GM13976 (cell line): ENCODE data around the gene DPP7.

Experiments used
- DNase-seq: peaks from one replicate; pipeline ENCODE4 v3.0.0; 2012; ENCODE audit warnings: low spot score
- CTCF ChIP-seq: IDR thresholded peaks from 2 replicates; pipeline ENCODE4 v1.5.1; 2012; ENCODE audit warnings: borderline replicate concordance, mild to moderate bottlenecking; ENCODE audit not compliant: insufficient read depth; ENCODE audit errors: extremely low read depth, missing control alignments, control extremely low read depth
- in situ Hi-C: fragments of 300-500 bp; cut with MboI; formaldehyde crosslinking; loops from one replicate; pipeline ENCODE4 v1.12.0; 2022; ENCODE audit warnings: low sequenced_read_pairs, mixed read lengths, inconsistent platforms; ENCODE audit not compliant: unreplicated experiment

Gene DPP7

GRCh38 chr9:137089232-137089947 is 25.1 kb downstream of the DPP7 start:
- no peak for DNase-seq
- TF ChIP-seq CTCF: no peak
- in situ Hi-C loops: no loop called here

GRCh38 chr9:137088121-137088520 is 26.4 kb downstream of the DPP7 start:
- in situ Hi-C loops: no loop called here
- TF ChIP-seq CTCF: no peak
- DNase-seq: no peak

- DNase-seq: no peak
- TF ChIP-seq CTCF: no peak
- in situ Hi-C loops: no loop called here
Measured at GRCh38 chr9:137087409-137087925, 27.1 kb downstream of the DPP7 start.

GRCh38 chr9:137086531-137087408 is 27.8 kb downstream of the DPP7 start, which contains the start of gene MAN1B1:
Gene MAN1B1, plus strand, starts transcription at chr9:137086985. Its CDS starts 15 bp downstream, at chr9:137087000.
- peak; percentile 99 for DNase-seq
- in situ Hi-C loops: no loop called here
- TF ChIP-seq CTCF: no peak

GRCh38 chr9:137085920-137086530 is 28.5 kb downstream of the DPP7 start:
- DNase-seq: no peak
- in situ Hi-C loops: no loop called here
- no peak for TF ChIP-seq CTCF

- TF ChIP-seq CTCF: no peak
- no peak for DNase-seq
- in situ Hi-C loops: no loop called here
Measured at GRCh38 chr9:137084526-137084925, 30.0 kb downstream of the DPP7 start.
